Ishikawa (cell line): ENCODE data around the gene GRIN2D.

Experiments used
- CEBPB ChIP-seq: IDR thresholded peaks from 2 replicates; pipeline ENCODE4 v1.6.1; 2012
- CREB1 ChIP-seq: IDR thresholded peaks from 2 replicates; pipeline ENCODE4 v1.6.1; 2012; ENCODE audit warnings: low read depth
- EGR1 ChIP-seq: IDR thresholded peaks from 2 replicates; pipeline ENCODE4 v1.6.1; 2012
- EP300 ChIP-seq: IDR thresholded peaks from 2 replicates; pipeline ENCODE4 v1.6.1; 2012; ENCODE audit warnings: borderline replicate concordance
- FOXM1 ChIP-seq: IDR thresholded peaks from 2 replicates; pipeline ENCODE4 v1.6.1; 2012; ENCODE audit warnings: low read depth, borderline replicate concordance
- MAX ChIP-seq: IDR thresholded peaks from 2 replicates; pipeline ENCODE4 v1.6.1; 2012
- NFIC ChIP-seq: IDR thresholded peaks from 2 replicates; pipeline ENCODE4 v1.6.1; 2012
- RAD21 ChIP-seq: IDR thresholded peaks from 2 replicates; pipeline ENCODE4 v1.6.1; 2012; ENCODE audit warnings: low read depth
- REST ChIP-seq: IDR thresholded peaks from 2 replicates; pipeline ENCODE4 v1.6.1; 2012; ENCODE audit warnings: low read depth, mild to moderate bottlenecking
- TAF1 ChIP-seq: IDR thresholded peaks from 2 replicates; pipeline ENCODE4 v1.6.1; 2012; ENCODE audit warnings: low read depth, mild to moderate bottlenecking
- TCF12 ChIP-seq: IDR thresholded peaks from 2 replicates; pipeline ENCODE4 v1.6.1; 2012; ENCODE audit warnings: low read depth
- TEAD4 ChIP-seq: IDR thresholded peaks from 2 replicates; pipeline ENCODE4 v1.6.1; 2012
- USF1 ChIP-seq: IDR thresholded peaks from 2 replicates; pipeline ENCODE4 v1.6.1; 2012
- YY1 ChIP-seq: IDR thresholded peaks from 2 replicates; pipeline ENCODE4 v1.6.1; 2012; ENCODE audit warnings: low read depth
- ZBTB7A ChIP-seq: IDR thresholded peaks from 2 replicates; pipeline ENCODE4 v1.6.1; 2012; ENCODE audit warnings: low read depth

Gene GRIN2D

GRCh38 chr19:48400018-48400742, 6.7 kb downstream of the GRIN2D start:
- no peak for TF ChIP-seq EGR1
- peak; percentile 68 for TF ChIP-seq MAX
- TF ChIP-seq CEBPB: no peak
- no peak for TF ChIP-seq TCF12
- 0 out of 2 replicates have a peak, but pooled peaks have one; percentile 11 for TF ChIP-seq TEAD4
- no peak for TF ChIP-seq ZBTB7A
- 0 out of 2 replicates have a peak, but pooled peaks have one; percentile 54 for TF ChIP-seq YY1
- TF ChIP-seq REST: peak; percentile 55; the same call in 1 of the 2 replicates

GRCh38 chr19:48401287-48401686, 7.8 kb downstream of the GRIN2D start:
- TF ChIP-seq TEAD4 (no peak), RAD21 (no peak), YY1 (no peak), TCF12 (no peak), MAX (no peak), USF1 (no peak), NFIC (no peak), CEBPB (no peak), EGR1 (no peak)

- TF ChIP-seq TCF12 (no peak), YY1 (peak; percentile 60; the same call in 1 of the 2 replicates)
Observed at GRCh38 chr19:48403606-48404005, 10.1 kb downstream of the GRIN2D start.

- no peak for TF ChIP-seq EP300
- no peak for TF ChIP-seq YY1
- TF ChIP-seq CREB1: no peak
- no peak for TF ChIP-seq EGR1
- no peak for TF ChIP-seq TAF1
- TF ChIP-seq ZBTB7A: no peak
- no peak for TF ChIP-seq REST
- TF ChIP-seq CEBPB: no peak
Observed at GRCh38 chr19:48405010-48405659, 11.7 kb downstream of the GRIN2D start.

GRCh38 chr19:48405850-48406249, 12.4 kb downstream of the GRIN2D start:
- TF ChIP-seq MAX (peak; percentile 87; the same call in 1 of the 2 replicates), CREB1 (no peak)

- TF ChIP-seq FOXM1: no peak
- no peak for TF ChIP-seq USF1
- TF ChIP-seq RAD21: no peak
- TF ChIP-seq TAF1: no peak
- TF ChIP-seq MAX: no peak
- TF ChIP-seq CREB1: no peak
- no peak for TF ChIP-seq NFIC
- no peak for TF ChIP-seq REST
- TF ChIP-seq EP300: no peak
- no peak for TF ChIP-seq EGR1
Observed at GRCh38 chr19:48413879-48414587, 20.6 kb downstream of the GRIN2D start.
